ENCODE results near the gene SPDYE6.
"Not testable (repeated sequence)": the region's sequence is repeated elsewhere in the genome, so short reads cannot be mapped to it uniquely, and the experiment has no call there.

Gene SPDYE6, protein sequence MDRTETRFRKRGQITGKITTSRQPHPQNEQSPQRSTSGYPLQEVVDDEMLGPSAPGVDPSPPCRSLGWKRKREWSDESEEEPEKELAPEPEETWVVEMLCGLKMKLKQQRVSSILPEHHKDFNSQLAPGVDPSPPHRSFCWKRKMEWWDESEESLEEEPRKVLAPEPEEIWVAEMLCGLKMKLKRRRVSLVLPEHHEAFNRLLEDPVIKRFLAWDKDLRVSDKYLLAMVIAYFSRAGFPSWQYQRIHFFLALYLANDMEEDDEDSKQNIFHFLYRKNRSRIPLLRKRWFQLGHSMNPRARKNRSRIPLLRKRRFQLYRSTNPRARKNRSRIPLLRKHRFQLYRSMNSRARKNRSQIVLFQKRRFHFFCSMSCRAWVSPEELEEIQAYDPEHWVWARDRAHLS

DNA sequence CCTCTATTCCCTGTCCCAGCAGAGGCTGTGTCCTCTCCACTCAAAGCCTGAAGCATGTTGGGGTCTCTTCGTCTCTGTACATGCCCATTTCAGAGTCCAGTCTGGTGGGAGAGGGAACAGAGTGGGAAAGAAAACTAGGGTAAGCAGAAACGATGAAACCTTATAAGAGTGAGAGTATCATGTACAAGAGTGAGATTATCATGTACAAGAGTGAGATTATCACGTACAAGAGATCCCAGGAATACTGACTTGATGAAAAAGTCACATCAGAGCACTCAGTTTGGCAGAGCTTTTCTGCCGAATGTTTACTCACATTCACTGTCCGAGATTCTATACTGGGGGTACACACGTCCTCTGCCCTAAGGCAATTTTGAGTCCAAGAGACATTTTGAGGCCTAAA lies at the start of gene SPDYE6:
Gene SPDYE6 (minus strand): TSS at position 101 of the 400 bp plus-strand sequence. CDS start 421 bp downstream, outside the sequence.
- DNase-seq: not testable (repeated sequence)

DNA sequence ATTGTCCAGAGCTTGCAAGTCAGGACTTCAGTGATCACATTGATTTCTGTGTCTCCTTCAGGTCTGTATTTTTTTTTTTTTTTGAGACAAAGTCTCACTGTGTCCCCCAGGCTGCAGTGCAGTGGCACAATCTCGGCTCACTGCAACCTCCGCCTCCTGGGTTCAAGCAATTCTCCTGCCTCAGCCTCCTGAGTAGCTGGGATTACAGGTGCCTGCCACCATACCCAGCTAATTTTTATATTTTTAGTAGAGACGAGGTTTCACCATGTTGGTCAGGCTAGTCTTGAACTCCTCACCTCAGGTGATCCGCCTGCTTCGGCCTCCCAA lies 48.6 kb upstream of the SPDYE6 start:
- not testable (repeated sequence) for DNase-seq

DNA sequence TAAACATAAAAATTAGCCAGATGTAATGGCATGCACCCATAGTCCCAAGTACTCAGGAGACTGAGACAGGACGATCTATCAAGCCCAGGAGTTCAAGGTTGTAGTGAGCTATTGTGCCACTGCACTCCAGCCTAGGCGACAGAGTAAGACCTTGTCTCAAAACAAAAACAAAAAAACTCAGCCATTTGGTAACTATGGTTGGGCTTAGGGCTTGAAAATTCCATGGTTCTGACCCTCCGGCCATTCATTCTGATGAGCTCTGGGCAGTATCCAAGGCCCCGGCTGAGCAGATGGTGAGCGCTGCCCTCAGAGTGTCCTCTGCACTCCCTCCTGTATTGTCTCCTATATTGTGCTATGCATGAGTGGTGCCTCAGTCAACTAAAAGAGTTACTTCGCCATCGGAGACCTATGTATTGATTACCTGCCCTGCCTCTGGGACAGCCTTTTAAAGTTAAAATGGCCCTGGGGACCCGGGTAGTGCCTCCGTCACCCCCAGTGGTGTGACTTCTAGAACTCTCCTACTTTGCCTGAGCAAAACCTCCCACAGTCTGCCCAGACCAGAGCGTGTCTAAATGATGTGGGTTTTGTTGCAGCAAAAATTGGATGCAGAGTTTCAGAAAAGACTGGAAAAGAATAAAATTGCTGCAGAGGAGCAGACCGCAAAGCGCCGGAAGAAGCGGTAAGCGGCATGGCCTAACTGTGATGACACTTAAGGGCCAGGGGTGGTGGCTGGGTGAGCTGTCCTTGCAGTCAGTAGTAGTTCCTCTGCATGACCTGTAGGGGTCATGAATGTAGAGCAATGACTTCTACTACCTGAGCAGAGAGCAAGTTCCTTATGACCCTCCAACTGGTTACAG lies 48.0 kb upstream of the SPDYE6 start:
- DNase-seq: no peak

GRCh38 chr7:102403563-102403962 lies 47.3 kb upstream of the SPDYE6 start:
- no peak for DNase-seq

DNA sequence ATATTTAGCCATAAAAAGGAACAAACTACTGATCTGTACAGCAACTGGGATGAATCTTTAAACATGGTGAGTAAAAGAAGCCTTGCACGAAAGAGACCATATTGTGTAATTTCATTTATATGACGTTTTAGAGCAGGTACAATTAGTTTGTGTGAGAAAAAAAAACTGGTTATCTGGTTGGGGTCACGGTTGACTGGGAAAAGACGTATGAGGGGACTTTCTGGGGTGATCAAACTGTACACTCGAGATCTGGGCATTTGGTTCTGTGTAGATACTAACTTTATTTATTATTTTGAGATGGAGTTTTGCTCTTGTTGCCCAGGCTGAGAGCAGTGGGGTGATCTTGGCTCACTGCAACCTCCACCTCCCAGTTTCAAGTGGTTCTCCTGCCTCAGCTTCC lies 44.1 kb upstream of the SPDYE6 start:
- DNase-seq: no peak

GRCh38 chr7:102398543-102398942 lies 42.3 kb upstream of the SPDYE6 start:
- DNase-seq: no peak

DNA sequence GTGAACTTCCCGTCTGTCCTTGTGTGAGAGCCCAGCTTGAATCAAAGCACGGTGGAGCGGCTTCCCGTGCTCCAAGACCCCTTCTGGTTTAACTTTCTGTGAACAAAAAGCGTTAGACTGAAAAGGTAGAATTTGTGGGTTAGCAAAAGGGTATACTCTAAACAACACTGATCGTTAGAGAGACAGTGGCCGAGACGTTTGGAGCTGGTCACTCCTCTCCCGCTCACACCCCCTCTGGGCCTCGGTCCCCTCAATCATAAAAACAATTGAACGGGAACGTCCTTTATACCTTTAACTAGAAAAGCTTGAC lies 40.4 kb upstream of the SPDYE6 start:
- no peak for DNase-seq

- DNase-seq: peak; percentile 88
Measured at GRCh38 chr7:102395873-102396709, 39.8 kb upstream of the SPDYE6 start, which contains the start of gene PRKRIP1. TSS of gene PRKRIP1 (plus strand) at chr7:102396363. CDS start at chr7:102396412, 49 bp downstream.

GRCh38 chr7:102395592-102395872 lies 39.3 kb upstream of the SPDYE6 start:
- DNase-seq: no peak

DNA sequence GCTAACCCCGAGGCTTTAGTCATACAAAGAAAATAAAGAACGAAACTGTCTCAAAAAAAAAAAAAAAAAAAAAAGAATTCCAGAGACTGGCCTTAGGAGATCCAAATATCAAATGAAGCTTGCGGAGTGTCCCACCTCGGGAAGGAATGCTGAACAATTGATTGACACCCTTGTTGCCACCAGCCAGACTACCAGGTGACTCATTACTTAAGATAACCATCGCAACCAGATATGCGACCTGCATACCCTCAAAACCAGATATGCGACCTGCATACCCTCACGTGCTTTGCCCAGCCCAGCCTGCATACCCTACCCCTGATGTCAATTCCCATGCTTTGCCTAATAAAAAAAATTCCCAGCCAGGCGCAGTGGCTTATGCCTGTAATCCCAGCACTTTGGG lies 37.2 kb upstream of the SPDYE6 start:
- DNase-seq: no peak

- DNase-seq: no peak
Measured at GRCh38 chr7:102392330-102392729, 36.1 kb upstream of the SPDYE6 start.

GRCh38 chr7:102390697-102391484 lies 34.6 kb upstream of the SPDYE6 start:
- peak; percentile 85 for DNase-seq

DNA sequence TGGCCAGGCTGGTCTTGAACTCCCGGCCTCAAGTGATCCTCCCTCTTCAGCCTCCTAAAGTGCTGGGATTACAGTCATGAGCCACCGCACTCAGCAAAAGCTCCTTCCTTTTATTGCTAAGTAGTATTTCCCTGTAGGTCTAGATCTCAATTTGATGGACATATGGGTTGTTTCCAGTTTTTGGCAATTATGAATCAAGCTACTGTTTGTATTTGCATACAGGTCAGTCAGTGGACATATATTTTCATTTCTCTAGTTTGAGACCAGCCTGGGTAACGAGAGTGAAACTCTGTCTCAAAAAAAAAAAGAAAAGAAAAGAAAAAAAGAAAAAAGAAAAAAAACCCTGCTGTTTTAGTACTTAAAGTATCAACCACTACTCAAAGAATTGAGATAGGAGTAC lies 33.6 kb upstream of the SPDYE6 start:
- DNase-seq: no peak

- DNase-seq: no peak
Measured at GRCh38 chr7:102387064-102387463, 30.8 kb upstream of the SPDYE6 start.

- not testable (repeated sequence) for DNase-seq
Measured at GRCh38 chr7:102381696-102382425, 25.6 kb upstream of the SPDYE6 start.

DNA sequence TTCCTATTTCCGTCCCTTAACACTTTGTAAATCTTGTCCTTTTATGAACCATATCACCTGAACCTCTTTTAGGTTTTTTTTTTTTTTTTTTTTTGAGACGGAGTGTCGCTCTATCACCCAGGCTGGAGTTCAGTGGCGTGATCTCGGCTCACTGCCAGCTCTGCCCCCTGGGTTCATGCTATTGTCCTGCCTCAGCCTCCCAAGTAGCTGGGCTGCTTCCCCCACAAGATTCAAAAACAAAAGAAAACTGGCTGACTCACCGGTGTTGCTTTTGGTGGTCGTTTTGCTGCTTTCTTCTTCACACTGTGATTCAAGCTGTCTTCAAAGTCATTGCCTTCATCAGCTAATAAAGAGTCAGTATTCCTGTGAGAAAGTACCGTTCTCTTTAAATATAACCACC lies 24.6 kb upstream of the SPDYE6 start:
- DNase-seq: not testable (repeated sequence)

GRCh38 chr7:102376964-102377466 lies 20.8 kb upstream of the SPDYE6 start:
- no peak for DNase-seq

- not testable (repeated sequence) for DNase-seq
Measured at GRCh38 chr7:102372796-102373195, 16.6 kb upstream of the SPDYE6 start.

DNA sequence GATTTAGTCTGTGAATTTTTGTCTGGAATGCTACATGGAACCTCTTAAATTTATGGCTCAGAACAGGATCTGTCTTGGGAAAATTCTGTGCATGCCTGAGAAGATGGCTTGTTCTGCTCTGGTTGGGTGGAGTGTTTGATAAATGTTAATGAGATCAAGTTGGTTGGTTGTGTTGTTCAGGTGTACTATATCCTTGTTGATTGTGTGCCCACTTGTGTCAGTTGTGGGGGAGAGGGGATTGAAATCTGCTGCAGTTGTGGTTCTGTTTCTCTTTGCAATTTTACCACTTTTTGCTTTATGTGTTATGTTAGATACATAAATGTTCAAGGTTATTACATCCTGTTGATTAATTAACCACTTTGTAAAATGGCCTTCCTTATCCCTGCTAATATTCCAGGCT lies 13.8 kb upstream of the SPDYE6 start:
- DNase-seq: not testable (repeated sequence)

- not testable (repeated sequence) for DNase-seq
Measured at GRCh38 chr7:102365390-102365789, 9.1 kb upstream of the SPDYE6 start.

GRCh38 chr7:102364394-102364886 lies 8.2 kb upstream of the SPDYE6 start:
- not testable (repeated sequence) for DNase-seq
